CD4-positive, alpha-beta T cell treated with Interleukin-6 at 100 ng/mL for 8 hours (primary cell): Measurements from ENCODE around the gene LRP1B.

Source experiments
- DNase-seq: peaks from one replicate; pipeline ENCODE4 v3.0.0-alpha.2; 2020; ENCODE audit warnings: mixed read lengths, low spot score

Gene LRP1B

DNA sequence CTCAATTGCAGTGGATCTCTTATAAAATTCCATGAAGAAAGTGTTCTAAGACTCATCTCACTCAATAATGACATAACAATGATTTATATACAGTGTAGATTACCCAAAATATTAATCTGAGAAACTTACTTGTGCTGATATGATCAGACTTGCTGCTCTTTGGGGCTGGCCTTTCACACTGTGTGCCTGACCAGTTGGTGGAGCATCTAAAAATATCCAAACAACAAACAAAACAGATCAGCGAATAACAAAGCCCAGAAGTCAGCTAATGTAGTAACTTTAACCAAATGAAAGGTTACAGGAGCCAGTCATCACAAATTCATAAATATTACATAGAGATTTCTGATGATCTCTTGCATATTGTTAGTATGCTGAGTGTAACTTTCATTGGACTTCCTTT lies 1883.9 kb downstream of the LRP1B start:
- DNase-seq: no peak

DNA sequence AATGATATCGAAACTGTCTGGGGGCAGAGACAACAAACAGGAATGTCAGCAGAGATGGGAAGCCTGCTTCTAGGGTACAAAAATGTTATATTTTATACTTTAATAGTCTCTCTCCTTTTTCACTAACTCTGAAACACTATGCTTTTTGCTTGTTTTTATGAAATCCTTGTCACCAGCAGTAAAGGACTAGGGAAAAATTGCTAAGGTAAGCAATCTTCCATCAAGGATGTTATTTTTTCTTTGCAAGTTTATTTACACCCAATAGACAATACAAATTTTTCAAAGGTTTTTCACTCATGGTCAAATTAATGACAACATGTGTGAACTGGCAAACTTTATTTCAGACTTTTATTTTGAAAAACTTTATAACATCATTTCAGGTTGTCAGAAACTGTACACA lies 1884.8 kb downstream of the LRP1B start:
- DNase-seq: no peak

DNA sequence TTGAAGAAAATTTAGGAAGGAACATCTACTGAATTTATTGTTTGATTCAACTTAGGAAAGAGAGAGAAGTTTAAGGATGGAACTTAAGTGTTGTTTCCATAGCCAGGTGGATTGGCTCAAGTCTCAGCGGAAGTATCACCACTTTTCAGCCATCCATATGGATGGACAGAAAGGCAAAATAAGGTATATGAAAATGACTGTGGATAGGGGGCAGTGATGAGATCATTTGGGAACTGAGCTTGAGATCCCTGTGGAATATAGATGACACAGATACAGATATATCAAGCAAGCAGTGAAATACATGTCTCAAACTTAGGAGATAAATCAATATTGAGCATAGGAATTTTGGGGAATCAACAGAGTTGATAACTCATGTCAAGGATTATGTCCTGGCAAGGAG lies 1887.9 kb downstream of the LRP1B start:
- no peak for DNase-seq

DNA sequence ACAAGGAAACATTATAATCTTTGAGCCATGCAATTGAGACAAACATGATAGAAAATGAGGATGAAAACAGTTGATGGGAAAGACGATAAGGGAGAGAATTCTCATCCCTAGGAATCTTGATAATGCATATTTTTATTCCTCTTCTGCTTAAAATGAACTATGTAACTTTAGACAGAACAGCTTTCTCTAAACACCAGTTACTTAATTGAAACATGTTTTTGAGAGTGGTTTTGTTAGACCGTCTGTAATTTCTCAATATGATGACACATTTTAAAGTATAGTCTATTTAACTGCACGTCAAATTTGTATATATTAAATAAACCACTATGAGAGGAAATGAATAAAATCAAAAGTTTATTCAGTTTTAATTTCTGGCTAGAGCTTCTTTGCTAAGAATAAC lies 1896.7 kb downstream of the LRP1B start:
- DNase-seq: no peak

DNA sequence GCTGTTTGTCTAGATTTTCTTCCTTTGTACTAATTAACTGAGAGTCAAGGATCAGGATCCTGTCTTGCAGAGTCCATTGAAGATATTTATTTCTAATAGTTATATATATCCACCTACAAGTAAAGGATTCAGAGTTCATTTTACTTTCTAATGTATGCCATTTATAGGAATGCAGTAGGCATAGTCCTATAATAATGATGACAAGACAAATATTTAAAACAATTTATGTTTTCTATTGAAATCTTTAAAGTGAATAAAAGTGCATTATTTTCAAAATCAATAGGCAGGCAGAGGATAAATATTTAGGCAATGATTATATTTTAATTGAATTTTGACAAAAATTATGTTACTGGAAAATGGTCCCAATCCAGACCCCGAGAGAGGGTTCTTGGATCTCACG lies 1919.9 kb downstream of the LRP1B start:
- DNase-seq: no peak

DNA sequence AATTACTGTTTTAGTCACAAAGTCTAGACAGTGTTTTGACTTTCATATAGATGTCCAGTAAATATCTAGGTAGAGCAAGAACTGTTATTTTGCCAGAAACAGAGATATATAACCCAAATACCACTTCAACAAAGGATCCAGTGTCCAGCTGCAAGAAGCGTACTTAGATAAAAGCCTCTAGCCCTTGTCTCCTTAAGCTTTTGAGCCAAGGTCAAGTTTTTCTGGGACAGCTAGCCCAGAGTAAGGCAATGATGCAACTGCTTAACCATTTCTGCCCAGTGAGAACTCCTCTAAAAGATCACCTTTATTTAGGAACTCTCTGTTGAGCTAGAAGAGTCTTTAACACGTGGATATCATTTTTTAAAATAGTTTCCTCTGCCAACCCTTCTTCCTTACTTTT lies 1925.7 kb downstream of the LRP1B start:
- no peak for DNase-seq

DNA sequence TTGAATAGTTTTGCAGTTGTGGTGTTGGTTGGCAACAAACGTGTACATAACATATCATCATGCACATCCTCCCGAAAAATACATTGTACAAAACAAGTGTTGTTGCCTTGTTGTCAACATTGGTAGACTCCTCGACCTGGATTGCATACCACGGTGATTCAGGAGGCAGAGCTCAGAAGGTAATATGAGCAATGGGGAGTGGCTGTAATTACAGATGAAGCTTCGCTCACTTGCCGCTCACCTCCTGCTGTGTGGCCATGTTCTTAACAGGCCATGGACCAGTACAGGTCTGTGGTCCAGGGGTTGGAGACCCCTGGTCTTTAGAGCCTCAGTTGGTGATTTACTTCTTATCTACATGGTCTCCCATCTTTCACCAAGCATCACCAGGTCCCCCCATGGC lies 1927.5 kb downstream of the LRP1B start:
- DNase-seq: no peak

DNA sequence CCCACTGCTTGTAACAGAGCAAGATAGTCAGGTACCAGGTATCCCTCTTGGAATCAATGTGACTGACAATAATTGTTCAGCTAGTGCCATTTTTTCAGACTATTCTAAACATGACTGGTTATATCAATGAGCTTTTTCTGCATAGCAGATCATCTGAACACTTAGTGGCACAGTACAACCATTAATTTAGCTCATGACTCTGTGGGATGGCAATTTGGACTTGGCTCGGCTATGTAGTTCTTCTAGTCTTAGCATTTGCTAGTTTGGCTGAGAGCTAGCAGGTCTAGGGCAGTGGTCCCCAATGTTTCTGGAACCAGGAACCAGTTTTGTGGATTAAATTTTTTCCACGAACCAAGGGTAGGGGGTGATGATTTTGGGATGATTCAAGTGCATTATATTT lies 1929.2 kb downstream of the LRP1B start:
- no peak for DNase-seq

DNA sequence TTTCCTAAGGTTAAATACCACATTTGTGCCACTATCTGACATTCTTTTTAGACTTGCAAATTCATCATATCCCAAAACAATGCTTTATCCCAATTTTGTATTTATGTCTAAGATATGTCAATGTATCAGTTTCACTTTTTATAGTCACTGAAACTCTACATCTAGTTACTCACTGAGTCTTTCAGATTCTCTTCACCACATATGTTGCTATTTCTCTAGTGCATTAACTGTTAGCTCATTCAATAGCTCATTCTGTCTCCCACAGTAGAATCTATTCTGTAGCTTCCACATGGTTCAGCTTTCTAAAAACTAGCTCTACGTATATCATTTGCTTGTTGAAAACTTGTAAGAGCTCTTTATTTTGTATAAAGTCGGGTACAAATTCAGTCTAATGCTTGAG lies 1930.1 kb downstream of the LRP1B start:
- no peak for DNase-seq

DNA sequence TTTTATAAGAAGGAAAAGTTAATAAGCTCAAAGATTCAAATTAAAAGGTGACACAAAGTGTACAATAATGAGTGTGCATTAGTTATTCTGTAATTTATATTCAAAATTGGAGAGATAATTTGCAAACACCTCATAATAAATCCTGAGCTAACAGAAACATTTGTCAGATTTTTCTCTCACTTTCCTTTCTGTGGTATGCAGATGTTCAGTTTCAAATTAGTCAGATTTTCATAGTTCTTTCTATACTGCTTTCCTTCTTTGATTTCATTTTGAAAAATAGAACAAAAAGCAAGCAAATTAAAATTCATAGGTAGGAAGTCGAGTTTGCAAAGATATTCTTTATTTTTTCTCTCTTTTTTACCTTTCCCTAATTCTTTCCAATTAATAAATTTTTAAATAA lies 1930.5 kb downstream of the LRP1B start:
- DNase-seq: no peak

DNA sequence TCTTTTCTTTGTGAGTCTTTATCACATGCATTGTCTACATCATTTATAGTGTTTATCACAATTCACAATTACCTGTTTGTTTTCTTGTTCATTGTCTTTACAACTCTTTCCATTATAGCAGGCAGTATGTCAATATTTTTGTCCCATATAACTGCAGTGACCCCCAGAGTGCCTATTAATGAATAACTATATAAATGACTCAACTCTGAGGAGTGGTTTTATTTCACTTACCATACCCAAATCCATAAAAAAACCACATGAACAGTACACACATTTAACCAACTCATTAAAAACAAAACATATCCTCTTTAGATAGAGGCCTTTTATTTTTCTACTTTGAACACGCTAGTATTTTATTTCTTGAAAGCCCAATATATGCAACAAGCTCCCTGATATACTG lies 1931.5 kb downstream of the LRP1B start:
- no peak for DNase-seq

DNA sequence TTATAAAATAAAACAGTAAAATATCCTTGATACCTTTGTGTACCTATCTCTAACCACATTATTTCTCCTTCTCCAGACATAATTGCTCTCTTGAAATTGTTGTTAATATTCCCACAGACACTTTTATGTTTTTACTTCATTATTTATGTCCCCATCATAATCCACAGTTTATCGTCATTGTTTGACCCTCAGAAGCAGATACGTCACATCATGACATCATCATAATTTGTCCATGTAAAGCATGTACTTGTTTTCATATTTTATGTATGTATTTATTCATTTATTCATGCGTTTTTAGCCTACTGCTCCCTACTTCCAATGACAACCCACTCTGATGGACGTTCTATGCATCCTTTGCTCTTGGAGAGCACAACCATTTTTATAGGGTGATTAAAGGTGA lies 1943.7 kb downstream of the LRP1B start:
- no peak for DNase-seq

DNA sequence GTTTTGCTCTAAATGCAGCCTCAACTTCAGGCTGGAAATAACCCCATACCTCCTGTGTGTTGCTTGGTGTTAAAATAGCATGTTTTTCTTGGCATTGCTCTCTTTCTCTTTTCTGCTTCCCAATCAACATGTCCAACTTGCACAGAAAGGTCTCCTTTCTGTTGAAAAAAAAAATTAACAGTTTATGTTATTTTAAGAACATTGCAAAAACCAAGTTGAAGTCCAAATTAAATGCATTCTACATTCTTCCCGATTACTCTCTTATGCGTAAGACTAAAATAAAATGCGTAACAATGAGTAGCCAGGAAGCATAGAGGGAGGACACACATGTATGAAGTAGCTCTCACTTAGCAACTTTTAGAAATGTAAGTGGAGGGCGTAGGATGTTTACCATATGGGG lies 1944.5 kb downstream of the LRP1B start:
- no peak for DNase-seq

DNA sequence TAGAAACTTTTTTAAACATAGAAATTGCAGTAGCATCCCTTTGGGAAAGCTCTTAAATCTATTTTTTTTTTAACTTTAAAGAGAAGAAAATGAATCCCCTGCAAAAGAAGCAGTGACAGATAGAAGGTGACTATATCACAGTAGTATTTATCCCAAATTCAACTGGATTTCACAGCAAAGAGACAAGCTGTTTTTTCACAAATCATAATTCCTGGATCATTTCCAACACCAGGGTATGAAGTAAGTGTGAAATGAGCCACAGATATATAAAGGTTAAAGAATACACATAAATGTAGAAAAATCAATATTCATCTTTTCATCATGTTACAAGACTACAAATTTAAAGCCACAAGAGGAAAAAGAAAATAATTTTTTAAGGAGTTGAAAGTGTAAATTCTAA lies 1945.7 kb downstream of the LRP1B start:
- no peak for DNase-seq

DNA sequence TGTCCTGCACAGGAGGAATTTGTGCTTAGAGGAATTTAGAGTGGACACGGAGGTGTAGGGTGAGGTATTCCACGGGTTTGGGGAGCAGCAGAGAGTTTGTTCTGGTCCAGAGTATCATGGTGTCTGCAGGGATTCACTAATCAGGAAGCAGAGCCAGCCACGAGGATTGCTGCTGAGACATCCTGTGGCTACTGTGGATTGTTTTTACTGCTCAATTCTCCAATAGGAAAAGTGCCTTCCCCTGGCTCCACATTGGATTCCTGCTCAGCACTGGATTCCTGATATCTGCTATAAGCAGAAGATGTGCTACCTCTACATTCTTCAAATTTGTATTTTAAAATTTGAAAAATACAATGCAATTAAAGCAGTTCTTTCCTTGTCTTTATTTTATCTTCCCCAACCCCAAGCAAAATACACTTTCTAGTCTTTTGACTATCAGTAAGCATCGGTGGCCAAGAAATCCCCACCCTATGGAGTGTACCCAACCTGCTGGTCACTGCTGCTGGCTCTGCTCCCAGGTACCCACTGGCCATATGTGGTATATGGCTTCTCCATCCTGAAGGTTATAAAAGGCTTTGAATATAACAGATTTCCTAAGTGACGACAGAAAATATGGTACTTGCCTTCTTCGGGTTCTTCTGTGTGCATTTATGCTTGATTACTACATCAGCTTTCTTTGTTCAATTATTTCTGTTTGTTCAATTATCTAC lies 1947.6 kb downstream of the LRP1B start:
- DNase-seq: no peak
